K562 (cell line): ENCODE measurements around the gene DDX43. TPM values are rescaled to one million over a fixed set of nuclear protein-coding genes. Genes with fewer than 3 reads are reported as not detected.
A peak's percentile ranks its signal among the peaks of the same experiment; 100 is the strongest.

Experiments
- HNRNPK ChIP-seq: fragments of 200-400 bp; formaldehyde crosslinking; IDR thresholded peaks from one replicate; pipeline ENCODE4 v1.6.1; 2018; ENCODE audit warnings: mild to moderate bottlenecking, low read depth, low read length; ENCODE audit not compliant: poor library complexity, severe bottlenecking
- polyA plus RNA-seq, 8 experiments: library from polyadenylated mRNA; depleted of rRNA in 4 of 8; stranded (reverse) in 5 of 8; unstranded in 3 of 8; fragments of >200 nt; fragmentation: Nextera tagmentation in 2 of 8; fragmentation: Illumina TruSeq in 1 of 8; extraction: Ambion mirVana in 2 of 8; extraction: Trizol in 1 of 8; gene quantifications; 2 replicates each; pipeline versions ENCODE4 v1.2.1 to v1.2.3, GENCODE V29; 2011 to 2014; ENCODE audit warnings: inconsistent platforms in 1 of 8, missing spikeins in 1 of 8
- total RNA-seq, 7 experiments: library from RNA; depleted of rRNA in 6 of 7; stranded (reverse); fragments of >200 nt in 6 of 7; fragmentation: Illumina TruSeq in 2 of 7; extraction: Trizol in 2 of 7; gene quantifications; 2 replicates each; pipeline versions ENCODE4 v1.2.1 to v1.2.3, GENCODE V29; 2011 to 2021; ENCODE audit warnings: low replicate concordance in 1 of 7
- TF ChIP-seq, protein P1 (sequence below): fragments of 250-450 bp; sonication (Bioruptor Pico); IDR thresholded peaks from 2 replicates; pipeline ENCODE4 v1.9.0; 2021; ENCODE audit warnings: mild to moderate bottlenecking, inconsistent platforms
- TF ChIP-seq, protein P2 (sequence below): fragments of 250-450 bp; sonication (Bioruptor Pico); IDR thresholded peaks from 2 replicates; pipeline ENCODE4 v1.4.0; 2020; ENCODE audit warnings: mild to moderate bottlenecking, moderate library complexity, borderline replicate concordance
- TF ChIP-seq, protein P3 (sequence below), 2 experiments: fragments of 450-650 bp in 1 of 2; sonication (generic) in 1 of 2; formaldehyde crosslinking in 1 of 2; IDR thresholded peaks; 2 replicates each; pipeline versions ENCODE4 v1.7.1 to v1.9.0; 2016 to 2022; ENCODE audit warnings: inconsistent platforms in 1 of 2, mild to moderate bottlenecking in 1 of 2, missing genetic modification reagents in 1 of 2
- TF ChIP-seq, protein P4 (sequence below): sonication (generic); formaldehyde crosslinking; IDR thresholded peaks from 2 replicates; pipeline ENCODE4 v1.8.0; 2022; ENCODE audit warnings: mild to moderate bottlenecking, missing genetic modification reagents

The DDX43 gene
- total and polyA plus RNA-seq, 9 of the 15 experiments (the other 6 are each of a cell fraction or from before 2014, with no cell fraction given), result 0.07 to 0.88 (median 0.25) TPM

DNA sequence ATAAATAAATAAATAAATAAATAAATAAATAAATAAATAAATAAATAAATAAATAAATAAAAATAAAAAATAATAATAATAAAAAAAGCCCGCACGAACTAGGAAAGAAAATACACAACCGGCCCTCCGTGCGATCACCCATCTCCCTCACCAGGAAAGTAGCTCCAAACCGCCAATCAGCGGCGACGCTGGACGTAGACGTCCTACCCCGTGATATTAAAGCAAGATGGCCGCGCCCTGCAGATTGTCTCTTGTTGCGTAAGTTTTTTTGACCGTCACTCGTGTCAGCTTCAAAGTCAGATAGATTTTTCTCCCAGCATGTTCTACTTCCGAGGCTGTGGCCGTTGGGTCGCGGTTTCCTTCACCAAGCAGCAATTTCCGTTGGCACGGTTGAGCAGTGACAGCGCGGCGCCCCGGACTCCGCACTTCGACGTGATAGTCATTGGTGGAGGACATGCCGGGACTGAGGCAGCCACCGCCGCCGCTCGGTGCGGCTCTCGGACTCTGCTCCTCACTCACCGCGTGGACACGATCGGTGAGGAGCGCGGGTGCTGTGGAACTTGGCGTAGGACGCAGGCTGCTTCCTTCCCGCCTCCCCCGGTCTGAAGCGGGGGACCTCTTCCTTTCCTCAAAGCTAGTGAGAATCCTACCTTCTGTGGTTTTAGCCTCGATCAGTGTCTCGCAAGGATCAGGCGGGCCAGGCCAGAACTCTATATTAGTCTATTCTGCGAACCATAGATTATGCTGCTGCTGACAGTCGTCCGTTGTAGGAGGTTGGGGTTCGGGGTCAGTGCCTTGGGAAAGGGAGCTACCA is 67.1 kb downstream of the DDX43 start, which contains the start of gene MTO1 (continued):
- TF ChIP-seq, protein P1, sequence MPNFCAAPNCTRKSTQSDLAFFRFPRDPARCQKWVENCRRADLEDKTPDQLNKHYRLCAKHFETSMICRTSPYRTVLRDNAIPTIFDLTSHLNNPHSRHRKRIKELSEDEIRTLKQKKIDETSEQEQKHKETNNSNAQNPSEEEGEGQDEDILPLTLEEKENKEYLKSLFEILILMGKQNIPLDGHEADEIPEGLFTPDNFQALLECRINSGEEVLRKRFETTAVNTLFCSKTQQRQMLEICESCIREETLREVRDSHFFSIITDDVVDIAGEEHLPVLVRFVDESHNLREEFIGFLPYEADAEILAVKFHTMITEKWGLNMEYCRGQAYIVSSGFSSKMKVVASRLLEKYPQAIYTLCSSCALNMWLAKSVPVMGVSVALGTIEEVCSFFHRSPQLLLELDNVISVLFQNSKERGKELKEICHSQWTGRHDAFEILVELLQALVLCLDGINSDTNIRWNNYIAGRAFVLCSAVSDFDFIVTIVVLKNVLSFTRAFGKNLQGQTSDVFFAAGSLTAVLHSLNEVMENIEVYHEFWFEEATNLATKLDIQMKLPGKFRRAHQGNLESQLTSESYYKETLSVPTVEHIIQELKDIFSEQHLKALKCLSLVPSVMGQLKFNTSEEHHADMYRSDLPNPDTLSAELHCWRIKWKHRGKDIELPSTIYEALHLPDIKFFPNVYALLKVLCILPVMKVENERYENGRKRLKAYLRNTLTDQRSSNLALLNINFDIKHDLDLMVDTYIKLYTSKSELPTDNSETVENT (CRISPR knock-in tag), result no peak
- TF ChIP-seq, protein P2, sequence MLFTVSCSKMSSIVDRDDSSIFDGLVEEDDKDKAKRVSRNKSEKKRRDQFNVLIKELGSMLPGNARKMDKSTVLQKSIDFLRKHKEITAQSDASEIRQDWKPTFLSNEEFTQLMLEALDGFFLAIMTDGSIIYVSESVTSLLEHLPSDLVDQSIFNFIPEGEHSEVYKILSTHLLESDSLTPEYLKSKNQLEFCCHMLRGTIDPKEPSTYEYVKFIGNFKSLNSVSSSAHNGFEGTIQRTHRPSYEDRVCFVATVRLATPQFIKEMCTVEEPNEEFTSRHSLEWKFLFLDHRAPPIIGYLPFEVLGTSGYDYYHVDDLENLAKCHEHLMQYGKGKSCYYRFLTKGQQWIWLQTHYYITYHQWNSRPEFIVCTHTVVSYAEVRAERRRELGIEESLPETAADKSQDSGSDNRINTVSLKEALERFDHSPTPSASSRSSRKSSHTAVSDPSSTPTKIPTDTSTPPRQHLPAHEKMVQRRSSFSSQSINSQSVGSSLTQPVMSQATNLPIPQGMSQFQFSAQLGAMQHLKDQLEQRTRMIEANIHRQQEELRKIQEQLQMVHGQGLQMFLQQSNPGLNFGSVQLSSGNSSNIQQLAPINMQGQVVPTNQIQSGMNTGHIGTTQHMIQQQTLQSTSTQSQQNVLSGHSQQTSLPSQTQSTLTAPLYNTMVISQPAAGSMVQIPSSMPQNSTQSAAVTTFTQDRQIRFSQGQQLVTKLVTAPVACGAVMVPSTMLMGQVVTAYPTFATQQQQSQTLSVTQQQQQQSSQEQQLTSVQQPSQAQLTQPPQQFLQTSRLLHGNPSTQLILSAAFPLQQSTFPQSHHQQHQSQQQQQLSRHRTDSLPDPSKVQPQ (CRISPR knock-in tag), result no peak
- TF ChIP-seq, protein P3, sequence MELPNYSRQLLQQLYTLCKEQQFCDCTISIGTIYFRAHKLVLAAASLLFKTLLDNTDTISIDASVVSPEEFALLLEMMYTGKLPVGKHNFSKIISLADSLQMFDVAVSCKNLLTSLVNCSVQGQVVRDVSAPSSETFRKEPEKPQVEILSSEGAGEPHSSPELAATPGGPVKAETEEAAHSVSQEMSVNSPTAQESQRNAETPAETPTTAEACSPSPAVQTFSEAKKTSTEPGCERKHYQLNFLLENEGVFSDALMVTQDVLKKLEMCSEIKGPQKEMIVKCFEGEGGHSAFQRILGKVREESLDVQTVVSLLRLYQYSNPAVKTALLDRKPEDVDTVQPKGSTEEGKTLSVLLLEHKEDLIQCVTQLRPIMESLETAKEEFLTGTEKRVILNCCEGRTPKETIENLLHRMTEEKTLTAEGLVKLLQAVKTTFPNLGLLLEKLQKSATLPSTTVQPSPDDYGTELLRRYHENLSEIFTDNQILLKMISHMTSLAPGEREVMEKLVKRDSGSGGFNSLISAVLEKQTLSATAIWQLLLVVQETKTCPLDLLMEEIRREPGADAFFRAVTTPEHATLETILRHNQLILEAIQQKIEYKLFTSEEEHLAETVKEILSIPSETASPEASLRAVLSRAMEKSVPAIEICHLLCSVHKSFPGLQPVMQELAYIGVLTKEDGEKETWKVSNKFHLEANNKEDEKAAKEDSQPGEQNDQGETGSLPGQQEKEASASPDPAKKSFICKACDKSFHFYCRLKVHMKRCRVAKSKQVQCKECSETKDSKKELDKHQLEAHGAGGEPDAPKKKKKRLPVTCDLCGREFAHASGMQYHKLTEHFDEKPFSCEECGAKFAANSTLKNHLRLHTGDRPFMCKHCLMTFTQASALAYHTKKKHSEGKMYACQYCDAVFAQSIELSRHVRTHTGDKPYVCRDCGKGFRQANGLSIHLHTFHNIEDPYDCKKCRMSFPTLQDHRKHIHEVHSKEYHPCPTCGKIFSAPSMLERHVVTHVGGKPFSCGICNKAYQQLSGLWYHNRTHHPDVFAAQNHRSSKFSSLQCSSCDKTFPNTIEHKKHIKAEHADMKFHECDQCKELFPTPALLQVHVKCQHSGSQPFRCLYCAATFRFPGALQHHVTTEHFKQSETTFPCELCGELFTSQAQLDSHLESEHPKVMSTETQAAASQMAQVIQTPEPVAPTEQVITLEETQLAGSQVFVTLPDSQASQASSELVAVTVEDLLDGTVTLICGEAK (IDR thresholded peaks at IDR 0.05), result peak; percentile 30; the same call in 1 of the 2 replicates
- TF ChIP-seq, protein P3 (CRISPR knock-in tag; IDR thresholded peaks at IDR 0.05), result no peak
- no peak for TF ChIP-seq HNRNPK
- TF ChIP-seq, protein P4, sequence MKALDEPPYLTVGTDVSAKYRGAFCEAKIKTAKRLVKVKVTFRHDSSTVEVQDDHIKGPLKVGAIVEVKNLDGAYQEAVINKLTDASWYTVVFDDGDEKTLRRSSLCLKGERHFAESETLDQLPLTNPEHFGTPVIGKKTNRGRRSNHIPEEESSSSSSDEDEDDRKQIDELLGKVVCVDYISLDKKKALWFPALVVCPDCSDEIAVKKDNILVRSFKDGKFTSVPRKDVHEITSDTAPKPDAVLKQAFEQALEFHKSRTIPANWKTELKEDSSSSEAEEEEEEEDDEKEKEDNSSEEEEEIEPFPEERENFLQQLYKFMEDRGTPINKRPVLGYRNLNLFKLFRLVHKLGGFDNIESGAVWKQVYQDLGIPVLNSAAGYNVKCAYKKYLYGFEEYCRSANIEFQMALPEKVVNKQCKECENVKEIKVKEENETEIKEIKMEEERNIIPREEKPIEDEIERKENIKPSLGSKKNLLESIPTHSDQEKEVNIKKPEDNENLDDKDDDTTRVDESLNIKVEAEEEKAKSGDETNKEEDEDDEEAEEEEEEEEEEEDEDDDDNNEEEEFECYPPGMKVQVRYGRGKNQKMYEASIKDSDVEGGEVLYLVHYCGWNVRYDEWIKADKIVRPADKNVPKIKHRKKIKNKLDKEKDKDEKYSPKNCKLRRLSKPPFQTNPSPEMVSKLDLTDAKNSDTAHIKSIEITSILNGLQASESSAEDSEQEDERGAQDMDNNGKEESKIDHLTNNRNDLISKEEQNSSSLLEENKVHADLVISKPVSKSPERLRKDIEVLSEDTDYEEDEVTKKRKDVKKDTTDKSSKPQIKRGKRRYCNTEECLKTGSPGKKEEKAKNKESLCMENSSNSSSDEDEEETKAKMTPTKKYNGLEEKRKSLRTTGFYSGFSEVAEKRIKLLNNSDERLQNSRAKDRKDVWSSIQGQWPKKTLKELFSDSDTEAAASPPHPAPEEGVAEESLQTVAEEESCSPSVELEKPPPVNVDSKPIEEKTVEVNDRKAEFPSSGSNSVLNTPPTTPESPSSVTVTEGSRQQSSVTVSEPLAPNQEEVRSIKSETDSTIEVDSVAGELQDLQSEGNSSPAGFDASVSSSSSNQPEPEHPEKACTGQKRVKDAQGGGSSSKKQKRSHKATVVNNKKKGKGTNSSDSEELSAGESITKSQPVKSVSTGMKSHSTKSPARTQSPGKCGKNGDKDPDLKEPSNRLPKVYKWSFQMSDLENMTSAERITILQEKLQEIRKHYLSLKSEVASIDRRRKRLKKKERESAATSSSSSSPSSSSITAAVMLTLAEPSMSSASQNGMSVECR (CRISPR knock-in tag), result peak; percentile 56; the same call in 1 of the 2 replicates
